Hematopoietic multipotent progenitor cell treated with erythropoietin and hydrocortisone succinate and interleukin-3 and kit ligand, for 4 days (in vitro differentiated cells): Measurements from ENCODE around the gene GABRG3.
A peak's percentile ranks its signal among the peaks of the same experiment; 100 is the strongest.

Source experiments
- DNase-seq: peaks from one replicate; pipeline ENCODE4 v3.0.0-alpha.2; 2015

Gene GABRG3

DNA sequence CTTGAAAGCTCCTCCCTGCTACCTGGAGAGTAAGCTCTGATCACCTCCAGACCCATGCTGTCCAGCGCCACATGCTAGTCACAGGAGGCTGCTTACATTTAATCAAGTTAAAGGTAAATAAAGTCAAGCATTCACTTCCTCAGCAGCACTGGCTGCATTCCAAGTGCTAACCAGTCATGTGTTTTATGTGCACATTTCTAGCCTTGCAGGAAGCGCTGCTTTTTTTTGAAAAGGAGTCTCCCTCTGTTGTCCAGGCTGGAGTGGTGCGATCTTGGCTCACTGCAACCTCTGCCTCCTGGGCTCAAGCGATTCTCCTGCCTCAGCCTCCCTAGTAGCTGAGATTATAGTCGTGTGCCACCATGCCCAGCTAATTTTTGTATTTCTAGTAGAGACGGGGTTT lies 279.2 kb downstream of the GABRG3 start:
- peak; percentile 2 for DNase-seq

DNA sequence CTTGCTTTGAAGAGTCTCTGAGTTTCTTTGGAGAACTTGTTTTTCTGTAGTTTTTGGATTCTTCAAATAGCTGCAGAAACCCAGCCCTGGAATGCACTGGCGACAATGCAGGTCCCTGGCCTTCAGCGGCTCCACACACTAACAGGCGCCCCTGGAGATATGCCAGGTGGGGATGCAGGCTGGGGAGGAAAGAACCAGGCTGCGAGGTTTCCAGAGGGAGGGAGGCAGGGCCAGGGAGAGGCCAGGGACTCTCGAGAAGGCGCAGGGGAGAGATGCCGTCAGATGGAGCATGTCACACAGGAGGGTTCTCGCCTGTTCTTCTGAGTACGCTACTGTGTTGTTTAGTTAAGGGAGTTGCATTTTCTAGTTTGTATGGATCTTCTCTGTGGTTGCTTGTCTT lies 283.1 kb downstream of the GABRG3 start:
- DNase-seq: no peak

DNA sequence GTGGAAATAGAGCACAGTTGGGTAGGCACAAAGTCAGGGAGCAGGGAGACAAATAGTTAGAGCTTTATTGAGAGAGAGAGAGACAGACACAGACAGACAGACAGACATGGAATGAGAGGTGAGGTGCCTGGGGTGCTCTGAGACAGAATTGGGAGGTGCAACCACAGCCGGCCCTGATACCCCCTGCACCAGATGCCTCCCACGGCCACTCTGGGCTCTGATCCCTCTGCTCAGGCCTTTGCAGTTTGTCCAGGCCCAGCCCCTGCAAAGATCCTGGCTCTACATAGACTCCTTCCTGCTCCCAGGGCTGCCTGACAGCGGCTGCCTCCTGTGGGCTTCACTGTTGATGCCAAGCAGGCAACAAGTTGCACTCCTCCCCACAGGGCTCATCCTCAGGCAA lies 283.8 kb downstream of the GABRG3 start:
- DNase-seq: no peak

DNA sequence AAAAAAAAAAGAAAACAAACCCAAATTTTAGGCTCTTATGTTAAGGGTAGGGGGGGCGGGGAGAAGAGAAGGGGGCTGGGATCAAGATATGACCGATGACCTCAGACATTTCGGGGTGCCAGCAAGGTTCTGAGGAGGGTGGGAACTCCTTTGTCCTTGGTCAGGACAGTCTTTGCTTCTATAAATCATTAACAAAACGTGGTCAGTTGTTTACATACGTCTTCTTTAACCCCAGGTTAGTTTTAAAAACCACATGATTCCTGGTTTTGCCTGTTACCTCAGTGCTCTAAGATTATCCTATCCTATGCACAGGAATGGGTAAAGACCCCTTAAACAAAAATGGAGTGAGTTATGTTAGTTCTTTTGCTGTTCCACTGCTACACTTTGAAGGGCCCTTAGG lies 285.5 kb downstream of the GABRG3 start:
- no peak for DNase-seq

DNA sequence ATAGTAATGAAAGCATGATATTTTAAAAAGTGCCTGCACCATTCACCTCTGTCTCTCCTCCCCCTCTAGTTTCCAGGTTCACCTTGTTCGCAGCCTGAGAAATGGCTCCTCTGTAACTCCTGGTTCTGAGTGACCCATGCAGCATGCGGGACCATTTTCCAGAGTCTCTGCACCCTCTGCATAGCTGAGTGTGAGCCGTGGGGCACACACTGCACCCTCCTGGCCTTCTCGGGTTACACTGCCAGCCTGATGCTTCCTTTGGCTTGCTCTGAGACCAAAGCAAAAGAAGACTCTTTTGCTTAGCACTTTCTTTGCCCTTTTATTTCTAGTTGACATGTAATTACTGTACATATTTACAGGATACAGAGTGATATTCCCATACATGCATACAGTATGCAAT lies 287.3 kb downstream of the GABRG3 start:
- DNase-seq: no peak

DNA sequence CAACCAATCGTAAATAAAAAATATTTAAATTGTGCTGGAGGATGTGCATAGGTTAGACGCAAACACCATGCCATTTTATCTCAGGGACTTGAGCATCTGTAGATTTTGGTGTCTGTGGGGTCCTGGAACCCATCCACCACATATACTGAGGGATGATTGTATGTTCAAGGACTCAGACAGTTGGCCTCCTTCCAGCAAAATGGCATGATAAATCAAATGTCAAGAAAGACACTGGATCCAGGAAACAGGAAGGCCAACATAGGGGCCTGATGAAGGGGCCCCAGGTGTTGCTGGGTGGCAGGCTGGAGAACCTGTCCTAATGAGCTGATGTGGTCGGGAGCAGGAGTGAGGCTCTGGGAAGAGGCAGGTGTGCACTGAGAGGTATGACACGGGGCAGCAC lies 289.5 kb downstream of the GABRG3 start:
- DNase-seq: no peak

DNA sequence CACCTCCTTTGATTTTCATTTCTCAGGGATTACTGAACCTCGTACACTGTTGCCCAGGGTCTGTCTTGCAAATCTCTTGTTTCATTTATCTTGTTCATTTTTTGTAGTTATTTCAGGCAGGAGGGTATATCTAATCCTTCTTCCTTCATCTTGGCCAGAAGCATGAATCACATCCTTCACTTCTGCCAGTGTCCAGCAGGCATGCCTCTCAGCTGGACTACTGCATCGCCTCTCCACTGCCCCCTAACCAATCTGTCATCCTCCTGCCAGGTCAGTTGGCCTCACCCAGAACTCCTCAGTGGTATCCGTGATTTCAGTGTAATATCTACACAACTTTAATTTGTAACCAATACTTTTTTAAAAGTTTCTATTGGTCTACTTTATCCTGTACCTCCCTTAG lies 297.9 kb downstream of the GABRG3 start:
- DNase-seq: no peak

DNA sequence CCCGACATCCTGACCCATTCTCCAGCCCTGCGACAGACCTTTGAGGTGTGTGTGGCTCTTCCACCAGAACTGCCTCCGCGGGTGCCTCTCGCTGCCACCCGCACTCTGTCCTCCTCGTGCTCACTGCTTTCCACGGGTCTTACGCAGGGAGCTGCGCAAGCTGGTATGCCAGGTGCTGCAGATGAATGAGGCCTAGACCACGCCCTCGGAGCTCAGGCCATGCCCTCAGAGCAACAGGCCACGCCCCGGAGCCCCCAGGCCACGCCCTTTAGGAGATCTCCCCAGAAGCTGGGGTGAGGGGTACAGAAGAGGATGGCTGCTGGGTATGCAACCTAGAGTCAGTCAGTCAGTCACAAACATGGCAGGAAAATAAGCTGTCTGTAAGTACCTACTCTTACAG lies 300.3 kb downstream of the GABRG3 start:
- DNase-seq: no peak

DNA sequence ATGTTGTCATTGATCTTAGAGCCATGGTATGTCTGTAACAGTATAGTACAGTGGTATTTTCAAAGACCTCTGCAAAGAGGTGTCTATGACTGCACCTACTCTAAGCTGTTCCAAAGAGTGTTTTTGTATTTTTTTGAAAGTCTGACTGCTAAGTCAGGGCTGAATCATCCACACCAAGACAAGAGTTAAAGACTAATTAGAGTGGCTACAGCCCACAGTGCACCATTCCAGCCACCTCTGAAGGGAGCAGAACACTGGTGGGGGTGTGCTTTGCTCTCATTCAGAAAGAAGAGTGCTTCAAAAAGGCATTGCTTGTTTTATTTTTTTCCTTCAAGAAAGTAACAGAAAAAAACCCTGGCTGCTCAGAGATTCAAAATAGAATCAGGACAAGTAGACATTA lies 301.4 kb downstream of the GABRG3 start:
- no peak for DNase-seq

DNA sequence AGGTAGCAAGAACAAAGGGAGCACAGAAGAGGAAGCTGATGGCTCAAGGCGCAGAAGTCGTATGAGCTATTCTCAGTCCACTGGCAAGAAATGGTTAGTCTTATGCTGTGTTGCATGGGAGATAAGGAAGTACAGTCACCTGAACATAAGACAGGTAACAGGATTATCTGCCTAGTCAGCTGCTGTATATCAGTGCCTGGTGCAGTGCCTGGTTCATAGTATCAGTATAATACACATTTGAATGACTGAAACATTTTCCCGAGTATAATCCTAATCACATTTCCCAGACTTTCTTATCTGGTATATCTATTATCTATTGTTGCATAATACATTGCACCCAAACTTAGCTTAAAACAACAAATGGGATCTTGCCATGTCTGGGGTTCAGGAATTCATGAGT lies 302.5 kb downstream of the GABRG3 start:
- no peak for DNase-seq

DNA sequence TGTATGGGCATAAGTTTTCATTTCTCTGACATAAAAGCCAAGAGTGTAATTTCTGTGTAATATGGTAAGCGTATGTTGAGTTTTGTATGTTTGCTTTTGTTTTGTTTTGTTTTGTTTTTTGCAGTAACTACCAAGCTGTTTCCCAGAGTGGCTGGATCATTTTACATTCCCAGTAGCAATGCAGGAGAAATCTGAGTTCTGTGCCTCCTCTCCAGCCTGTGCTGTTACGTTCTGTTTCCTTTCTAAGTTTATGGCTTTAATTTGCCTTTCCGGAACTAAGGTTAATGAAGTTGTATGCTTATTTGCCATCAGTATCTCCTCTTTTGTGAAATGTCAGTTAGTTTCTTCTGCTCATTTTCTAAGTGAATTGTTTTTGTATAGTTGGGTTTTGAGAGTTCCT lies 307.8 kb downstream of the GABRG3 start:
- no peak for DNase-seq

DNA sequence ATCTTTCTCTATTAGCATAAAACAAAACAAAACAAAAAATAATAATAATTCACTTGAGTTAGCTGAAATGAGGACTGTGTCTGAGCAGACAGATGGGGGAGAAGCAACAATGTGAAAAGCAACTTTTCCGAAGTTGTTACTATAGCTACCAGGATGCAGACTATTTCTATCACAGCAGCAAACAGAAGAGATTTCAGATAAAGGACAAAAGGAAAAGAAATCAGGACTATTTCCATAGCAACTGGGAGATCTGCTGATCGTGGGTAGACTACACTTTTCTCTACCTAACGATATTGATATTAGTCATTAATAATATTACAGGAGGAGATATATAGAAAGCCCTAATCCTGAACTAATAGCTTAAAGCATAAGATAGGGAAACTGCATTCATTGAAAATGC lies 321.7 kb downstream of the GABRG3 start:
- DNase-seq: no peak

DNA sequence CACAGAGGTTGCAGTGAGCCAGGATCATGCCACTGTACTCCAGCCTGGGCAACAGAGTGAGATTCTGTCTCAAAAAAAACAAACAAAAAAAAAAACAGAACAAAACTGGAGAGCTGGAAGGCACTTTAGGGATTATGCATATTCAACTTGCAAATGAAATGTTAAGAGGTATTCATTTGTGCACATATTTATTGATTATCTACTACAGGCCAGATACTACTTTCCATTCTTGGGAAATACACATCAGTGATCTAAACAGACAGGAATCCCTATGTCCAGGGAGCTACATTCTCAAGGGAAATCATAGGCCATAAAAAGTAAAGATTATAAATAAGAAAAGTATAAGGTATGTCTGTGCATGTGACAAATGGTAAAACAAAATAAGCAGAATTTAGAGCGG lies 322.6 kb downstream of the GABRG3 start:
- DNase-seq: no peak

DNA sequence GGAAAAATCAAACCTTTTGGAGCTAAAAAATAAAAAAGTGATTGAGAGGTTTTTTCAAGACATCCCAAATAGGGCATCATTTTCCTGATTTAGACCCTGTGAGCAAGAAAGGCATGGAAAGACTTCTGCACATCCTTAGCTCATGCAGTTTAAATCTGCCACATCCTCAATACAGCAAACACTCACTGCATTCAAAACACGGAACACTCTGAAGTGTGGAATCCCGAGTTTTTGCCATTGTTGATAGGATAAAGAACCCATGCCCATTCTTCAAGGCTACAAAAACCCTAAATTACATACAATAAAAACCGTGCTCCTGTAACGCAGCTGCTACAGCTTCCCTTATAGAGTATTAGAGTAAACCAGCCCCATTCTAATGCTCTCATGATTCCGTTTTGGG lies 346.8 kb downstream of the GABRG3 start:
- DNase-seq: no peak

DNA sequence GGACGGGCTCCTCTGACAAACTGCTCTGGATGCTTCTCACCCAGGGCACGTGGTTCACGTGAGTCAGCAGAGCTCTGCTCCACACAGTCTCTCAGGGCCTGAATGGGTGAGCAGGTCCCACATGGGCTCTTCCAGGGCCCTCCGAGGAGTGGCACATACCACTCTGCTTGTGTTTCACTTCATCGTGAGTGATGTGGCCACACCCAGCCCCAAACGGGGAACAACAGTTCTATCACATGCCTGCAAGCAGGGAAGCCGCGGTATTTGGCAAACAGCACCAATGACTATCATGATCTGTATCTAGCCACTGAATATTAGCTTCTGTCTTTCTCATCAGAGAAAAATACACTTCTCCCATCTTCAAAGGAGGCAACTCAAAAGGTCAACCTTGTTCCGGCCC lies 352.8 kb downstream of the GABRG3 start:
- peak; percentile 79 for DNase-seq

DNA sequence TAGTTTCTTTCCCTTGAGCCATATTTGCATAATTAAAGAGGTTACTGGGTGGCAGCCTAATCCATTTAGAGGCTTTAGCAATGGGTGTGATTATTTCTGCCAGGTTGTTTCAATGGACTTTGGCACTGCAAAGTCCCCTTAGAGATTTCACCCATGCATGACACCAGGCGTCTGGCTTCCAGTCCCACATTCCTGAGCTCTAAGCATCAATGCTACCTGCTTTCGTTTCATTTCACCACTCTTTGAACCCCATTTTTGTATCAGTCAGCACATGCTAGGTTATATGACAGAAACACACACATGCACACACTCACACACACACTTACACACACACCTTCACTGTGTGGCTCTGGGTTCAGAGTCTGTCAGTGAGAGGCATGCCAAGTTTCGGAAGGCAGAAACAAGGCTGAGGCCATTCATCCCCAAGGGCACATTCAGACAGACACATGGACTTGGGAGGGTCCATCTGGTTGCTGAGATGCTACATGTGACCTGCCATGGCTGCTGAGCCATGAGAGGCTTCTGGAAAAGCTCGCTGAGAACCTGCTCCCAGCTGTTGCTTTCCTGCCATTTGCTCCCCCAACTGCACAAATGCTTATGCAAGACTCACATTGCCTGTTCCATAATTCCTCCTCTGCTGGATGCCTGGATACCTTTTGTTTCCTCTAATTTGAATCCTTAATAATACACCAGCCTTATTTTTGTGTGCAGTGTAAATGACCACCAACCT lies 354.1 kb downstream of the GABRG3 start:
- DNase-seq: peak; percentile 1

DNA sequence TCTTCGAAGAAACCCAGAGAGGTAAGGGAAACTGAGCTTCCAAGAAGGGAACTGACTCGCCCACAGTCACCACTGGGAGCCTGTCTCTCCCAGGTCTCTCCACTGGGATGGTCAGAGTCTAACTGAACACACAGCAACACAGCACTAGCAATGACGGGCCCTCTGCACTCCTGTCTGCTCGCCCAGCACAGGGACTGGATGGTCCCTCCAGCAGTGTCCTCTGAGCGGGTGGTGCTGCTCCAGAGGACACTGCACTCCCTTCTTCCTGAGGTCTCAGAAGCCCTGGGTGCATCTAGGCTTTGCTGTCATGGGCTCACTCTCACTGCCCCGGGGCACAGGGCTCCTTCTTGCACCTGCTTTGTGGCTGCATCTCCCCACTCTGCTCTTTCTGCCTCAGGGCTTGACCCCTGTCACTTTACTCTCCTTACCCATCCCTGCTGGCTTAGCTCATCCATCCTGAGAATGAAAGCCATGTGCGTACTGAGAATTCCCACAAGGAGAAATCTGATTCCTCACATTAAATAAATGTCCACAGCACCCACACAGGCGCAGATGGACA lies 356.6 kb downstream of the GABRG3 start:
- DNase-seq: no peak

DNA sequence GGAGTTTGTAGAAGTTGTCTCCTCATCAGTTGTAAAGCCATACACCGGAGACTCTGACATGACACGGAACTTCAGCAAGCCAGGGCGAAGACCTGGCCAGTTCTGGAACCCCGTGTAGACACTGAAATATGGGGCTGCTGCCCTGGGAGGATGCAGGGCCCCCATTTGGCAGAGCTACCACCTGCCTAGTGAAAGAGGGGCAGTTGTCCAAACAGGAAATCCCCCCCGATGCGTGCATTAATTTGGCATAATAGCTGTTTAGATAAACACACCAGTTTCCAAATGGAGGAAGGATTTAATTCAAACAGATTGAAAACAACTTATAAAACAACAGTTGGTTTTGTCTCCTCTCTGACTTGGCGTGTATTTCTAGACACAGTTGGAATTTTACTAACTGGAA lies 357.2 kb downstream of the GABRG3 start:
- no peak for DNase-seq

DNA sequence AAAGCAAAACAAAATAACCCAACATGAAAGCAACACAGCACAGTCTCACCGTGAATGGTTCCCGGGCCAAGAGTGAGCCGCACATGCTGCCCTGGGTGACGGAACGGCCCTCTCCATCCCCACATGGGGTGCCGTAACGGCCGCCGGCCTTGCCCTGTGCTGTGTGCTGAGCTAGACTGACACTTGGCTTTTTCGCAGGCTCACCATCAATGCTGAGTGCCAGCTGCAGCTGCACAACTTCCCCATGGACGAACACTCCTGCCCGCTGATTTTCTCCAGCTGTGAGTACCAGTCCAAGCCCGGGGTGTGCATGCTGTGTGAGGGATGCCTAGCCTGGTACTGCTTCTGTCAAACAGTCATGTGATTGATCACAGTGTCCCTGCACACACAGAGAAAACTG lies 357.6 kb downstream of the GABRG3 start:
- DNase-seq: no peak

DNA sequence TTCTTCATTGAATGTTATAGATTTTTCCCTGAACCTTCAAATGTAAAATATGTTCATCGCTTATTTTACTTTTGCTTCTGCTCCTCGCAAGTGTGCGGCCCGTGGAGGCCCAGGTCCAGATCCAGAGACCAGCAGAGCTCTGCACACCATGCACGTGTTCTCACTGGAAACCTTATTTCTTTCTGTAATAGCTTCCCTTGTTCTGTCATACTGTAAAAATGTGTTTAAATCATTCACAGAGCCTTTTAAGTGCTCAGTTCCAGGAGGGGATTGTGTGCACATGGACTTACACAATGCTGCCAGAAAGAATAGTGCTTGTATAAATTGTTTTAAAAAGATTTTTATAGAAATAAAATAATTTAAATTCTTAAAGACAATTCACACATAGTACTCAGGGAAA lies 359.3 kb downstream of the GABRG3 start:
- no peak for DNase-seq

DNA sequence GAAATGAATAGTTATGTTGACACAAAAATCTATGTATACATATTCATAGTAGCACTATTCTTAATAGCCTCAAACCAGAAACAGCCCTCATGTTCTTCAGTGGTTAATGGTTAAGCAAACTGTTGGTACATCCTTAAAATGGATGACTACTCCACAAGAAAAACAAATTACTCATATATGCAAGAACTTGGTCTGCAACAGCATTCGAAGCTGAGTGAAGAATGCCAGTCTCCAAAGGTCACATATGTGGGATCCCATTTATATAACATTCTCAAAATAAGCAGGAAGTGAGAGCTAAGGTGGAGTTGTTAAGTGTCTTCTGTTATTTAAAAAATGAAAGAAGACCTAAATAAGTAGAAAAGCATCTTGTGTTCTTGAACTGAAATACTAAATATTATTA lies 365.7 kb downstream of the GABRG3 start:
- DNase-seq: no peak

DNA sequence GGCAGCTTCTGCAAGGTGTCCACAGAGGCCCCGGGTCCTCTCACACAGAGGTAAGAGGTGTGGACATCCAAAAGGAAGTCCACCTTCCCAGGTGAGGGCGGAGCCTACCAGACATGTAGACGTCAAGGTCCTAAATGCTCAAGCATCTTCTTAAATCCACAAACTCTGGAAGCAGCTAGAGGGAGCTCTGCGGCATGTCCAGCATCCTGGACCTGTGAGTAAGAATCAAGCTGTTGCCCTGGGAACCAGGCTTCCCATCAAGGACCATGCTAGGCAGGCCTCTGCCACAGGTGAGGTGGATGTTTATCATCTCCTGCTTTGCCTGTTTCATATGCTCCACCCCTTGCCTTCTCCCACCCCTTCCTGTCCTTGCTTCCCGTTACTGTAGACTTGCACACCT lies 368.2 kb downstream of the GABRG3 start:
- DNase-seq: no peak

DNA sequence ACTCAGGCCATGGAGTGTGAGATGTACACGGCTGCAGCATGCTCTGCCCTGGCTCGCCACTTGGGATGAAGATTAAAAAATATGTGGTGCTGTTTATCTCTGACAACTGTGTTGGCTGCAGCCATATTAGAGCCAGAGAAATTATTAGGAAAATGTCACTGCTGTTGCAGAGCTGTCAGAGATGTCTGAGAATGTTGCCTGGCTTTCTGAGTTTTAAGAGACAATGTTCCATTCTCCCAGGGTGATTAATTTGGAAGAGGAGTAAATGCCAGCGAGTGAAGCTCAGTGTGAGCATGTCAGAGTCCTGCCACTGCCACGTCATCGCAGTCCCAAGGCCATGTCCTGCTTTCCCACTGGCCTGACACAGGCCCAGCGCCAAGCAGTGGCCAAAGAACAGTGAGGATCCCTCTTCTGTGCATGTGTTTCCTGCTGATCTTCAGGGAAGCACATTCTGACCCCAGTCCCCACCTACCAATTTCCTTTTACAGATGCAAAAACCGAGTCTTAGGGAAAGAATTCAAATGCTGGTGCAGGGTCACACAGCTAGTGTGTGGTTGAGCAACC lies 370.9 kb downstream of the GABRG3 start:
- DNase-seq: no peak

DNA sequence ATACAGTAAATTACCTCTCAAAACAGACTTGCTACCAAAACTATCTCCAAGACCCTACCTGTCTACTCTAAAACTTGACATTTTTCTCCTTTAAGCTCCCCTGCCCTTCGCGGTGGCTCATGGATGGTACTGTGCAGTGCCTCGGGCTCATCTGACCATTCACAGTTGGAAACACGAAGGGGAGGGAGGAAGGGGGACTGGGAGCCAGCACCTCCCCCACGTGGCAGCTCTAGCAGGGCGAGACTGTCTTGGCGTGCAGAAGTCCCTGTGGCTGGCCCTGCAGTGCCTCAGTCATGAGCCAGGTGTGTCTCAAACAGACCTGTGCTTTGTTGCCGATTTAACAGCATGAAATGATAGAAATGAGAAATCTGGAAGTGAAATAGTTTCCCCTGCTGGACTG lies 372.0 kb downstream of the GABRG3 start:
- no peak for DNase-seq

DNA sequence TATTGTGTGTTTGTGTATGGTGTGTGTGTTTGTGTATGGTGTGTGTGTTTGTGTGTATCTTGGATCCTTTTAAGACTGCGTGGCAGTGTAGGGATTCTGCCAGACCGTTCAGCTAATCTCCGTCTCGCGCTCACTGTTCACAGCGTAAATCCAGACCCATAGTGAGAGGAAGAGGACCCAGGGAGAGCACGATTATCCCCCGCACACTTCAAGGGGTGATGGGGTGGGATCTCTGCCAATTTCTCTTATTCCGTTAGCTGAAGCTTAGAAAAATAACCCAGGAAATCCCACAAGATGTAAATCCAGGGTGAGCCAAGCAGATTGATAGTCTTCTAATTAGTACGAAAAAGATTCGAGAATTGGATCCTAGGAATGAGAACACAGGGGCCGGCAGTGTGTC lies 381.2 kb downstream of the GABRG3 start:
- DNase-seq: peak; percentile 4
